Measurements from ENCODE around the gene TUBGCP3. TPM values are rescaled to one million over a fixed set of nuclear protein-coding genes. Genes with fewer than 3 reads are reported as not detected.

Gene TUBGCP3
- total RNA-seq, 1 experiment from 2014 or later: 37.3 TPM

- Histone ChIP-seq H2BK5ac (ENCODE audit: insufficient read length, low read length) (no peak overlapping the region), H3K27ac (ENCODE audit: insufficient read length, low read depth, low read length) (no peak overlapping the region), H4K91ac (ENCODE audit: insufficient read length, low read depth, low read length) (no peak overlapping the region), H3K4ac (ENCODE audit: low read depth, low read length) (no peak overlapping the region), H3K4me1 (ENCODE audit: insufficient read depth, low read length) (no peaks in the 10 kb centered on the region), H3K9me3 (ENCODE audit: control insufficient read depth, low read depth, low read length) (no peaks in the 10 kb centered on the region), H3K9ac (ENCODE audit: extremely low read depth, insufficient read length, low read length) (no peak overlapping the region), H3K27me3 (ENCODE audit: insufficient read depth, low read length) (no peaks in the 10 kb centered on the region), H2AK5ac (ENCODE audit: insufficient read length, low read length) (no peak overlapping the region), H2BK20ac (ENCODE audit: low read depth, low read length, poor library complexity, severe bottlenecking) (no peak overlapping the region), H4K5ac (ENCODE audit: insufficient read length, low read depth, low read length) (no peak overlapping the region), H3K23ac (ENCODE audit: insufficient read length, low read depth, low read length) (no peak overlapping the region), H3K23me2 (ENCODE audit: insufficient read length, low read depth, low read length, poor library complexity, severe bottlenecking) (peaks cover 10% of the 10 kb centered on the region), H3K79me1 (ENCODE audit: insufficient read depth, low read depth, low read length, poor library complexity, severe bottlenecking) (no peaks in the 10 kb centered on the region), H4K20me1 (ENCODE audit: control insufficient read depth, insufficient read depth, insufficient read length) (no peaks in the 10 kb centered on the region), H3T11ph (ENCODE audit: low read length) (no peak overlapping the region), H3K56ac (ENCODE audit: insufficient read length, low read depth, low read length) (no peak overlapping the region), H2BK15ac (ENCODE audit: low read depth, low read length) (no peak overlapping the region), H2BK120ac (ENCODE audit: low read depth, low read length, poor library complexity, severe bottlenecking) (no peak overlapping the region), H2BK12ac (ENCODE audit: insufficient read length, low read depth, low read length) (no peak overlapping the region), H3K14ac (ENCODE audit: insufficient read depth, low read length) (no peak overlapping the region), H2AFZ (ENCODE audit: low read length) (no peak overlapping the region), H3K79me2 (ENCODE audit: insufficient read depth, low read length) (no peaks in the 10 kb centered on the region), H3K18ac (ENCODE audit: insufficient read length, low read depth, low read length) (no peak overlapping the region), H4K8ac (replicated peaks; ENCODE audit: insufficient read length, low read depth, low read length) (no peak overlapping the region), H3K4me2 (ENCODE audit: insufficient read depth, insufficient read length, low read length) (no peak overlapping the region)
- WGBS (ENCODE audit: extremely low coverage, insufficient read length, low lambda C conversion rate): no CpG with 5 or more reads among the region's 14 CpGs
- no peak for DNase-seq
- no peaks in the 10 kb centered on the region for H3K36me3 Mint-ChIP-seq (ENCODE audit: insufficient read depth in 1 of 3, low read depth in 3 of 3)
- H3K27me3 Mint-ChIP-seq (ENCODE audit: low read depth): peaks cover 17% of the 10 kb centered on the region
- no peaks in the 10 kb centered on the region for H3K9me3 Mint-ChIP-seq
- 0 out of 7 replicates have a peak overlapping the region, but pooled peaks of 1 of the 3 experiments have one; percentile 29 for H3K27ac Mint-ChIP-seq
- peaks cover 3 to 5% of the 10 kb centered on the region in 2 experiments; a peak in 2 of 4 replicates for H3K4me1 Mint-ChIP-seq
- no peak overlapping the region for H3K4me3 Mint-ChIP-seq
- TF ChIP-seq CTCF (conservative IDR thresholded peaks at IDR 0.05): no peak
These were observed 13.4 kb upstream of the TUBGCP3 start for GRCh38 chr13:112601371-112601770.

Data from H9 (cell line).